NOMO-1 (cell line): ENCODE measurements around the gene SERTM1.

ENCODE experiments used
- DNase-seq, 2 experiments: peaks; one replicate each; lab custom pipeline; 2025; ENCODE audit not compliant: unreplicated experiment in 2 of 2; lab: John Stamatoyannopoulos, UW

Gene SERTM1

DNA sequence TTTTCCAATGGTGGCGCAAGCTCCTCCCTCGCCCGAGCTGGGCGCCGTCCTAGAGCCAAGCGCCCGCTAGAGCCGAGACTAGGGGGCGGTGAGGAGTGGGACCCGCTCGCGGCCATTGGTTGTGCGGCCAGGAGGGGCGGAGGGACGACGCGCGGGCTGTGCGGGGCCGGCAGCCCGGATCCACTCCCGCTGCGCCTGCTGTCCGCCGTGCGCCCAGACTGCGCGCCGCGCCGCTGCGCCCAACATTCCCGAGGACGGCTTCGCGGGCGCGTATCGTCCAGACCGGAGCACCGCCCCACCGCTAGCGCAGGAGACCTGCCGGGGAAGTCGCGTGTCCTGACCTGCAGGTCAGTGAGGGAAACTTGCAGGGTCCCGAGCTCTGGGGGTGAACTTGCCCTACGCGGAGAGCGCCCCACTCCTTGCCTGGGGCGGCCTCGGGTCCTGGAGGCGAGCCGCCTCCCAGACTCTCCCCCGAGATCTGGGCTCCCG, at the start of gene SERTM1:
Gene SERTM1 (plus strand): TSS at position 183 of the 489 bp plus-strand sequence. CDS start 21,059 bp downstream, outside the sequence.
- no peak for DNase-seq

DNA sequence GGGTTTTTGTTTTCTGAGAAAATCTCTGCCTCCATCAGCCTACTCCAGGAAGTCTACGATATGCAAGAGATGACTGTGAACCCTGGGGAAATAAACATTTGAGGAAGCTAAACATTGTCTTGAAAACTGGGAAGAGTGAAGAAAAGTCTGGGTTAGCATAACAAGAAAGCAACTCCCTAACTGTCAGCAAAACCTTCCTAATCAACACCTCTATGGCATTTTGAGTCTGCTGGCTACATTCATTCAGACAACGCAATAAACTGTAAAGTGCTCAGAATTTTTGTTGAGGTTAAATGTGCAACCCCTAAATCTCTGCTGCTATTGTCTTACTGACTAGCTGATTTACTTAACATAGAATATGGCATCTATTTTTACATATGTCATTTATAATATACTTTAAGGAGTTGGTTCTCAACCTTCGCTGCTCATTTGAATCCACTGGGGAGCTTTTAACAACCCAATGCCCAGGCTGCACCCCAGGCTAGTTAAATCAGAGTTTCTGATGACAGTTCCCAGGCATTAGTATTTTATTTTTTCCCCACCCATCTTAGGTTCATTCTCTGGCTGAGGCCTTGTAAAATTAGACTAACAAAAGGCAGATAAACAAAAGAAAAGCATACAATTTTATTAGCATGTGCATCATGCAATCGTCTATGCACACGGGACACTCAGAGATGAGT, 45.3 kb upstream of the SERTM1 start:
- DNase-seq: no peak

DNA sequence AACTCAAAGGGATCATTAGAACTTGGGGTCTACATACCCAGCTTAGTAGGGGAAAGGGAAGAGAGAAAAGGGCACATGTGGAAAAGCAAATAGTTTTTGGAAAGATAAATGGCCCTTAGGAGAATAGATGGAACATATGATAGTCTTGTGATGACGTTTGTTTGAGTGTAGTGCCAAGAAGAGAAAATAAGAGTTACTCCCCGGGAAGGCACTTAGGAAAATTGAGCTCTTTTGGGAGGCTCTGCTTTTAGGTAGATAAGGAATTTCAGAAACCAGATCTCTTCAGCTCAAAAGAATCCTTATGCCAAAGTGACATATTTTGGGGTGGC, 44.8 kb upstream of the SERTM1 start:
- DNase-seq: no peak

DNA sequence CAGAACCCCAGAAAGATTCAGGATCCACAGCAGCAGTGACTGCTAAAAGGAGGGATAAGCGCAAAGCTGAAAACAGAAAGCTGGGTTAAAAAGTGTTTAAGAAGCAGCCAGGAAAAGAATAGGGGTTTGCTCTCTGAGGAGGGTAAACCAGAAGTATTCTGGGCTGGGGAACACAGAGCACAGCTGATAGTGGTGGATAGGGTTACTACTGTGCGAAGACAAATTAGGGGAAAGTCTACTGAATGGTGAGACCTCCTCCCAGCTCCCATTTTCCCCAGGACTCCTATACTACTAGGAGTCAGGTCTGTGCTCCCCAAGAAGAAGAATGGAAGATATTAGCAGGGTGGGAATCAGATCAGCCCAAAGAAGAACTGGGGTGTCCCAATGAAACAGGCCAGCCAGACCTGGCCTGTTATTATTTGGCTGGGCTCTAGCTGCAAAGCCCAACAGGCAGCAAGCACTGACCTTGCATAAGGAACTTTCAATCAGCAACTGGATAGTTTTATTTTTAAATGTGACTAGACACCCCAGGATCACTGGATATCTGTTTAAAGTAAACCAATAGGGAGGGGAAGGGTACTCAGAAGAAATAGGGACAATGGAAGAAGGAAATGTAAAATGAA, 43.5 kb upstream of the SERTM1 start:
- DNase-seq: no peak

DNA sequence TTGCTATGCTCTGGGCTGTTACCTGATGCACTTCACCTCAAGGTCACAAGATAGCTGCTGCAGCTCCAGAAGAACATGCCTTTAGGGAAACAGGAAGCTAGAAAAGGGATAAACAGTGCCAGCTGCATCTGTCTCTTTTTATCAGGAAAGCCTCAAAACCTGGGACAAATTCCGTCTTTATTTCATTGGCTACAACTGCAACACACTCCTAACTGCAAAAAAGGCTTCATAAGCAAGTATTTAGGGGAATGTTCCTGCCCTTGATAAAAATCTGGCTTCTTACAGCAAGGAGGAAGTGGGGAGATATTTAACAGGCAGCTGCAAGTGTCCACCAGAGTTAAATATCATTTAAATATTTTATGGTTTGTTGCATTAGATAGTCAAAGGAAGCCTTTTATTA, 34.2 kb upstream of the SERTM1 start:
- DNase-seq: no peak

DNA sequence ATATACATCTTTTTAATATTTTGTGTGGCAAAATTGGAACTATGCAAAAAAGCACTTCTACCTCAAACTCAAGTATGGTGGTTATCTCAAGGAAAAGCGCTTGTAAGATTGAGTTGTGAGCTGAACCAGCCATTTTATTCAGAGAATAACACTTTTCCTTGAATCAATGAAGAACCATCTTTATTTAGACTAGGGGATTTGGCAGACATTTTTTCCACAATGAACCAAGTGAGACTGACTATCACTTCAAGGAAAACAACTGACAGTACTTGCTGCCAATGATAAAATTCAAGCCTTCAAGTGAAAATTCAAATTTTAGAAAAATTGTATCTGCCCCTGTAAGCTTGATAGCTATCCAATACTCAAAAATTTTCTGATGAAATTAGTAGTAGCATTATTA, 23.2 kb upstream of the SERTM1 start:
- DNase-seq: no peak

DNA sequence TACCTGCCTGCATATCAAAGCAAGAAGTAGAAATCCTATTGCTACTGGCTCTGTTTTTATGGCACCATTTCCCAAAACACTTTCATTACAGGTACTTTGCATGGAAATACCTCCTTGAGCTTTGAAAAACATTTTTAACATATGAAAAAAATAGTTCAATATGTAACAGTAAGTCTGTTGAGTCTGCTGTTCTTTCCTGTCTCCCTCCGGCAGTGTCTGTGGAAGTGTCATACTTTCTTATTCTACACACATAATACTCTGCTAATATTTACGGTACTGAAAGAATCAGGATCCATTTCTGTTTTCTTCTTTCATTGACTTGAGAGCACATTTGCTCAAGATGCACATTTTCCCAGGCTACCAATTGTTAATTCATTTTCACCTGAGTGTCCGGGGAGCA, 8.2 kb upstream of the SERTM1 start:
- DNase-seq: no peak

DNA sequence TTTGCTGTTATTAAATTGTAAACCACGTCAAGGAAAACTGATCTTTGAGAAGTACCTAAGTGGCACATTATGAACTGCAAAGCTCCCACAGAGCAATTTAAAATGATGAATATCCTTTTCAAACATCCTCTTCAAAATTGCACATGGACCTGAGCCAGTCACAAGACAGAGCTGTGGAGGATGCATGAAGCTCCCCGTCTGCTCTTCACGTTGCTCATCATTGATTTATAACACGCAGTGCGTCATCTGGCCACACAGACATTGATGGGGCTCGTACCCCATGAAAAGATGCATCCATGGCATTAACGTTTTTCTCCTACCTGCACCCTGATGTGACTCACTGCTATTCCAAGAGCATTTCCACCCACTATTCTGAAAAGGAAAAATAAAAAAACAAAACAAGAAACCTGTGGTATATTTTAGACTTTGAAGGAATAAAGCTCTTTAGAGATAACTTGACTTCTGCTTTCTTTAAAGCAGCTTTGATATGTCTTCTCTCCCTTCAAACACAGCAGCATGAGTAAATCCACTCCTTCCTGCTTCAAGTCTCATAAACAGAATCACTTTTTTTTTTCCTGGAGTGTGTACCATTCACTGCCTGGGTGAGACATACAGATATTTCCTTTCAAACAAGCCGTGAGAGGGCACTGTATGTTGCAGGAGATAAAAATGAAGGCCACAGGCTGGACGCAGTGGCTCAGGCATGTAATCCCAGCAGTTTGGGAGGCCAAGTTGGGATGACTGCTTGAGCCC, 7.2 kb upstream of the SERTM1 start:
- DNase-seq: no peak

DNA sequence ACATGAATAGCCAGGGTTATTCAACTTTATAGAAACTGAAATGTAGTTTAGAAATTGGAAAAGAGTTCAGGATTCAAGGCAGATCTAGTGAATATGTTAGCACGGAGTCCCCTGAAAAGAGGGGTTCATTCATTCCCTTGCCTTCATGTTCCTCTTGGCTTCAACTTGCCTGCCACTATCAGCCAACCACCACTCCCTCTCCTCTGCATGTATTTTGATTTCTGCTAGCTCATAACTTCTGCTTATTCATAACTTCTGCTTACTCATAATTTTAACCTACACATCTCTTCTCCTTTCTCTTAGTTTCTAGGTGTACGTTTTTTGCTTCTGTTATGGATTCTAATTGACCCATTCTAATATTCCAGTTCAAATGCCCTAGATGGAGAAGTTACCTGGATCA, 5.5 kb upstream of the SERTM1 start:
- DNase-seq: peak in 1 of 2 experiments; percentile 22

DNA sequence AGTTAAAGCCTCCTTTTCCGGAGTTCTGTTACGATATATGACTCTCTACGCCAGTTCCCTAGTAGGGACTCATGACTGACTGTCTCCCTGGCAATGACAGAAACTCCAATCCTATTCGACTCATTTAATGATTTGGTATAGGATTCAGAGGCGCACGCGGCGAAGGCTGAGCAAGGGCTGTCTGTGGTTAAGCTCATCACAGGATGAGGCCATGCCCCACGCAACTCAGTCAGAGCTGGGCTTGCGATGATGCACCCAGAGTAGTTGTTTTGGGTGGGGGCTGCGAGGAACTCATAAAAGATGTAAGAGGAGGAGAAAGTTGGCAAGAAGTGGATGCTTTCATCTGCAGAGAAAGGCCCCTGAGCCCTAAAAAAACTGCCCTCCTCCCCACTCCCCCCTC, 468 bp upstream of the SERTM1 start:
- no peak for DNase-seq

DNA sequence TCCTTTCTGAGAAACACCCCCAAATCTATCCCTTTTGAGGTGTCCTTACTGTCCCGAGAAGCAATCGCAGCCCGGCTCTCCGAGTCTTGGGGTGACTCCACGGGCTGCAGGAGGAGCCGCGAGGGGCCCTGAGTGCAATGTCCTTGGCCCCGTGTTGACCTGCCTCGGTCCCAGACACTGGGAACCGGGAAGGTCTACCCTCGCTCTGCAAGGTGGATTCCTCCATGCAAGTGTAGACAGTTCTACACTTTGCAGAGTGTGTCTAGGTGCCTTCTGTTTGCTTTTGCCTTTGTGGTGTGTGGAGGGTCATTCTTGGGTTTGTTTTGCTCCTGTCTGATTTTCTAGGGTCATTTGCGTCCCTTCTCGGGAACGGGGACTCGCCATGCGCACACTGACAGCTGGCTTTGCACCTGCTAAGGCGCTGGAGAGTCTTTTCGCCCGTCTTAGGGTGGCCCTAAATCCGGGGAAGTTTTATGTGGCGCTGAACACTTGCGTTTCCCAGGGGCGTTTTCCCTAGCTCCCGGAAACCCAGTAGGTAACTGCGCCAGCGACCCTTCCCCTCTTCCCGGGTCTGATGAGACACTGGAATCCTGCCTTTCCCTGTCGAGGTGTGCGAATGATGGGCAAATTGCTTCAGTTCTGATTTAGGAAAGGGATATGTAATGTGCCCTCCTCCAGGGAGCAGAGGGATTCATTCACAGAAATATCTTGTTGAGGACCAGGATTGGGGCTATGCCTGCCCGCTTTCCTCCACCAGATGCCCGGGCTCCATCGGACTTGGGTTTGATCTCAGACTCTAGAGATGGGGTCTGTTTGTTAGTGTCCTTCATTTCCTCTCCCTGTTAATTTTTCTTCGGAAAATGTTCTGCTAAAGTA, 755 bp downstream of the SERTM1 start:
- DNase-seq: no peak

DNA sequence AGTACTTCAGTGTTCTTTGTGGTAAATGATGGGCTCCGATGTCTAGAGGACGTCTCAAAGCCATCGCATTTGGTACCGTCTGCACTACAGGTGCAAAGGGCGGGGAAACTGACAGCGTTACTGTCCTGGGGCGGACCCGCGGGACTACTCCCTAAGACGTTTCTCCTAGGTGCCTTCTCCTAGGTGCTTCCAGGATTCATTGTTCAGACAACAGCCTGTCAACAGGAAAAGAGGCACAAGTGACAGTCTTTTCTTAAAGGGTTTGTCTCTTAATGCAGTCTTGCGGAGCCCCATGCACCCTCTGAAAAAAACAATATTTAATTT, 1.4 kb downstream of the SERTM1 start:
- DNase-seq: no peak

DNA sequence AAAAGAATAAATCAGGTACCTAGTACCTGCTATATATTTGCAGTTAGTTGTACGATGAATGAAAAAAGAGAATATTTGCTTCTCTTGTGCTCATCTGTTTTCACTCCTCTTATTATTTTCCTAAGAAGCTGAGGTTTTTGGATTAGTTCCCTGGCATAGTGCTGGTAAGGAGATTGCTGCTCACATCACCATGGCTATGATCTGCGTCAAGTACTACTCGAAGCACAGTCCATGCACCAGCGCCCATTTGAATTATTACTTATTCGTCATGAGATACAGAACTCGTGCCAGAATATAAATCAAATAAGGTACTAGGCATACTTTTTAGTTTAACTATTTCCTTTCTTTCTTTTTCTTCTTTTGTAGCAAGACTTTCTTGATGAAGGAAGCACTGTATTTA, 7.1 kb downstream of the SERTM1 start:
- DNase-seq: no peak

DNA sequence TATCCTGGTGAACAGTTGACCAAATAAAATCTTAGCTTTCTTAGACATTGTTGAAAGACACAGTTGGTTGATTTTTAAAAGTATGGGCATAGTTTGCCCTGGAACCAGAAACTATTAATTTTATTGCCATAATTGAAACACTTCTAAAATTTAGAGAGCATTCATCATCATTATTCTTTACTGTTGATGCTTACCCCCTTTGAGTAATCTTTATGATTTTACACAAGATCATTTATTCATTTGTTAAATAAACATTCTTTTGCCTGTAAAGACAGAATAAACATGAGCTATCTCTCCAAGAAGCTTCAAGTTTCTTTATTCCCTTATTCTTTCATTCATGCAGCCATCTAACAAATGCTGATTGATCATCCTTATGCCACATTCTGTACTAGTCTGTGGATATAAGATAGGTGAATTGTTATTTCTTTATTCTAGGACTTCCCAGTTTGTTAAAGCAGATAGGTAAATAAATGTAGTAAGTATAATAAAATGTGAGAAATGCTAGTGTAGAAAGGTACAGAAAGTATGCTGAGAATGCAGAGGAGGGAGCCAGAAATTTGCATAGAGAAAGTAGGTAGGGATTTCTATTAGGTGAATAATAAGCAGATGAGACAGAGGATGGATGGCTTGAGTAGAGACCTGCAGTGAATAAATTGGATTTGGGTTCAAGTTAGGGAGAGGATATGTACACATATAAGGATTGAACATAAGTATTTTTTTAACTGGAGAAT, 8.2 kb downstream of the SERTM1 start:
- no peak for DNase-seq

DNA sequence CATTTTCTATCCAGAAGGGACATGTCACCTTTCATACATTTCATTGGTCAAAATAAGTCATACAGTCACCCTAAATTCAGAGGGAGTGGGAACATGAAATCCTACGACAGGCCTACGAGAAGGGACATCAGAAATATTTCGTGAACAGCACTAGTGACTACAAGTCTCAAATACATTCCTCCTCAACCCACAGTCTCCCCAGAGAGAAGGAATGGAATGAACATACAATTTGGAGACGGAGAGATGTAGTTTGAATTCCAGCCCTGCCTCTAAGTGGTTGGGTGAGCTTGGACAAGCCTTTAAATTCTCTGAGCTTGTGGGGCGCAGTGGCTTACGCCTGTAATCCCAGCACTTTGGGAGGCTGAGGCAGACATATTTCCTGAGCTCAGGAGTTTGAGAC, 9.9 kb downstream of the SERTM1 start:
- DNase-seq: no peak

DNA sequence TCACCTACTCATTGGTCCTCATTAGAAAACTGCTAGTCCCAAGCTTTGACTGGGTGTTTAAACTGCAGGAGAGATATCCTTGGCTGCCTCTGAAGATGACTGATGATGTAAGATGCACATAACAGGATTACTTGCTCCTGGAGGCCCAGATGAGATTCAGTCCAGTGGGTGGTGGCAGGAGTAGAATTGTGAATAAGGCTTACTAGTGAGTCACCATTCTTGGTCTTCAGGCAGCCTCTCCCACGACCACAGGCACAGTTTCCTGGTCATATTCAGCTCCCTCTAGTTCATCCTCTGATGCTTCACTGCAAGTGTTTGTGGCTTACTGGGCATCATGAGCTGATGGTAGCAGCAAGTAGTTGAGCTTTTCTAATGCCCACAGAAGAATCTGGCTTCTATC, 12.1 kb downstream of the SERTM1 start:
- no peak for DNase-seq

DNA sequence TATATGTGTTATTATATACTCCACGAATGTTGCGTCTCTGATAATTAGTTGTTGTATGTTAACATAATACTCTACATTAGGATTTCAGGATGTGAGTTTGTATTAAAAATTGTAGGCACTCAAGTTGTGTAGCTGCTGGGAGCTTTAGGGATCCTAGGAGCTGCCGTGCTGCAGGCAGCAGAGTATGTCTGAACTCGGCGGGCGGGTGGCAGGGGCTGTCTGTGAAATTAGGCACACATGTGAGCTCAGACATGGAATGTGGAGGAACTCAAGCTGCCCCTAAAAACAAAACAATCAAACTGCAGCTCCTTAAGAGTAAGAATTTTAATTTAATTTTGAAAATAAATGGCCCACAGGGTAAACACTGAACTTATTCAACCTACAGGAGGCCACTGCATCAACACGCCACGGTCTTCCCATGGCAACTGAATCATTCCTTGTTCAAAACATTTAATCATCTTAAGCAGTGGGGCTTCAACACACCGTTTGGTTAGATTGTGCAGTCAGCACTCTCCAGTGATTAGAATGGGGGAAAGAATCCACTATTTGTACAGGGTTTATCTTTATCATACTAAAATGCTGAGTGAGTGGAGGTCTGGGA, 22.7 kb downstream of the SERTM1 start:
- DNase-seq: no peak

DNA sequence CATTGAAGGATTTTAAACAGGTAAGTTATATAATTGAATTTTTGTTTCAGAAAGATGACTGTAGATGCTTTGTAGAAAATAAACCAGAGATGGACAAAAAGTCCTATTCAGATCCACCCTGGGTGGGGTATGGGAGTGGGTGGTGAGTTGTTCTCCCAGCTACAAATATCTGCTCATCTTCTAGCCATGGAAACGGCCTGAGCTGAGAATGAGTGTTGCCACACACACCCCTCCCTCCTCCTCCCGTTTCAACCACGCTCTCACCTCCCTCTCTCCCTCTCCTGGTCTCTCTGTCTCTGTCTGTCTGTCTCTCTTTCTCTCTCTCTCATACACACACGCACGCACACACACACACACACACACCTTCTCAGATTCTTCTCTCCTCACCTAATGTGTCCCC, 26.4 kb downstream of the SERTM1 start:
- no peak for DNase-seq

DNA sequence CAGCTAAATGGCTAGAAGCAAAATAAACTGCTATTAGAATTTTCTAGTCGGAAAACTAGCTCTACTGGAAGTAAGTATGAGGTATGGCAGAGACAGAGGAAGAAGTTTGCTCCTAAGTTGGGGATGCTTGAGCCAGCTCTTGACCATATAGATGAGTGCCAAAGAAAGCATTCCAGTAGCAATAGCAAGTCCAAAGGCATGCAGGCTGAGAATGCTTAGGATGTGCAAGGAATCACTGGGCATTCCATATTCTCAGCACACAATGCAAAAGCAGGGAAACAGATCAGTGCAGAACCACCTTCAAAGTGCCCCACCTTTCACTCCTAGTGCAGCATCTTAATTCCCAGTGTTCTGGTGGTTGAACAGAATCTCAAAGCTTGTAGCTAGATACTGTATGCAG, 32.9 kb downstream of the SERTM1 start:
- DNase-seq: no peak
